Activated CD8-positive, alpha-beta T cell treated with anti-CD3 and anti-CD28 coated beads for 36 hours (primary cell): Measurements from ENCODE around the gene BICC1. TPM values are rescaled to one million over a fixed set of nuclear protein-coding genes. Genes with fewer than 3 reads are reported as not detected.

ENCODE experiments used
- ATAC-seq: fragments of 200-7000 bp; cut with Tn5 transposase; one replicate; pipeline ENCODE4 v1.10.0; 2021; ENCODE audit warnings: mild to moderate bottlenecking, moderate library complexity
- CTCF ChIA-PET: fragments of 350-600 bp; sonication (Branson Sonifier 250); formaldehyde crosslinking; loops from one replicate; lab custom pipeline; 2021; ENCODE audit warnings: antibody characterized with exemption; lab: Charles Lee
- POLR2A ChIA-PET: fragments of 350-600 bp; sonication (Branson Sonifier 250); formaldehyde crosslinking; loops from one replicate; lab custom pipeline; 2021; ENCODE audit warnings: antibody characterized with exemption; lab: Charles Lee
- DNase-seq: peaks from one replicate; pipeline ENCODE4 v3.0.0-alpha.2; 2020
- H3K27ac Mint-ChIP-seq: one replicate; pipeline ENCODE4 v1.8.0; 2021; ENCODE audit warnings: mild to moderate bottlenecking, mixed read lengths
- H3K27me3 Mint-ChIP-seq: one replicate; pipeline ENCODE4 v1.8.0; 2021; ENCODE audit warnings: mixed read lengths
- H3K36me3 Mint-ChIP-seq: one replicate; pipeline ENCODE4 v1.8.0; 2021; ENCODE audit warnings: low read depth, mixed read lengths
- H3K4me1 Mint-ChIP-seq: one replicate; pipeline ENCODE4 v1.8.0; 2021; ENCODE audit warnings: low read depth, mixed read lengths
- H3K4me3 Mint-ChIP-seq: one replicate; pipeline ENCODE4 v1.8.0; 2021; ENCODE audit warnings: mild to moderate bottlenecking, moderate library complexity, mixed read lengths
- H3K9me3 Mint-ChIP-seq: one replicate; pipeline ENCODE4 v1.8.0; 2021; ENCODE audit warnings: mixed read lengths
- CTCF ChIP-seq: fragments of 200-600 bp; IDR thresholded peaks from one replicate; pipeline ENCODE4 v1.8.0; 2022; ENCODE audit warnings: antibody characterized with exemption, mild to moderate bottlenecking
- intact Hi-C: fragments of 100-400 bp; cut with micrococcal nuclease; formaldehyde crosslinking; loops from one replicate; pipeline ENCODE4 v1.10.0; 2022
- total RNA-seq, 2 experiments: library from RNA; stranded (reverse); gene quantifications; one replicate each; pipeline ENCODE4 v1.2.3, GENCODE V29; 2021

BICC1 gene
- total RNA-seq, 2 experiments from 2014 or later = not detected

GRCh38 chr10:58578366-58578765 lies 65.7 kb downstream of the BICC1 start:
- H3K36me3 Mint-ChIP-seq = no peaks in the 10 kb centered on the region
- TF ChIP-seq CTCF = no peak
- H3K9me3 Mint-ChIP-seq = no peaks in the 10 kb centered on the region
- ChIA-PET CTCF (no interaction called here), POLR2A (no interaction called here)
- intact Hi-C loops = no loop called here
- ATAC-seq (no peak), DNase-seq (no peak)
- no peak overlapping the region for H3K27ac Mint-ChIP-seq
- H3K4me1 Mint-ChIP-seq = no peaks in the 10 kb centered on the region
- no peak overlapping the region for H3K4me3 Mint-ChIP-seq
- H3K27me3 Mint-ChIP-seq = peaks cover 2% of the 10 kb centered on the region

GRCh38 chr10:58579011-58579655 lies 66.5 kb downstream of the BICC1 start:
- DNase-seq (no peak), ATAC-seq (no peak)
- Mint-ChIP-seq H3K4me1 (no peaks in the 10 kb centered on the region), H3K27me3 (peaks cover 2% of the 10 kb centered on the region), H3K4me3 (no peak overlapping the region), H3K27ac (no peak overlapping the region), H3K9me3 (no peaks in the 10 kb centered on the region), H3K36me3 (no peaks in the 10 kb centered on the region)
- CTCF ChIA-PET = interaction anchor here (0.6 to 1.0 kb wide), 2 partner anchors 49 to 1264 kb away, joined by 3 to 4 read pairs; no protein-coding TSS in a partner anchor
- POLR2A ChIA-PET = no interaction called here
- no peak for TF ChIP-seq CTCF
- intact Hi-C loops = no loop called here

- POLR2A ChIA-PET = no interaction called here
- no peak for ATAC-seq
- CTCF ChIA-PET = no interaction called here
- H3K9me3 Mint-ChIP-seq = no peaks in the 10 kb centered on the region
- H3K4me1 Mint-ChIP-seq = no peaks in the 10 kb centered on the region
- intact Hi-C loops = no loop called here
- no peak for DNase-seq
- H3K4me3 Mint-ChIP-seq = no peak overlapping the region
- peaks cover 1% of the 10 kb centered on the region for H3K27me3 Mint-ChIP-seq
- no peak overlapping the region for H3K27ac Mint-ChIP-seq
- no peak for TF ChIP-seq CTCF
- no peaks in the 10 kb centered on the region for H3K36me3 Mint-ChIP-seq
Measured at GRCh38 chr10:58582045-58582444, 69.4 kb downstream of the BICC1 start.

- Mint-ChIP-seq H3K4me1 (no peaks in the 10 kb centered on the region), H3K27me3 (peaks cover 7% of the 10 kb centered on the region), H3K9me3 (no peaks in the 10 kb centered on the region), H3K36me3 (no peaks in the 10 kb centered on the region), H3K27ac (no peak overlapping the region), H3K4me3 (no peak overlapping the region)
- intact Hi-C loops = no loop called here
- TF ChIP-seq CTCF = no peak
- ChIA-PET POLR2A (no interaction called here), CTCF (no interaction called here)
- ATAC-seq (no peak), DNase-seq (no peak)
Measured at GRCh38 chr10:58585435-58585834, 72.8 kb downstream of the BICC1 start.

GRCh38 chr10:58586282-58587245 lies 73.9 kb downstream of the BICC1 start:
- no peaks in the 10 kb centered on the region for H3K36me3 Mint-ChIP-seq
- no peaks in the 10 kb centered on the region for H3K9me3 Mint-ChIP-seq
- intact Hi-C loops = no loop called here
- H3K27me3 Mint-ChIP-seq = peaks cover 13% of the 10 kb centered on the region
- H3K27ac Mint-ChIP-seq = no peak overlapping the region
- CTCF ChIA-PET = interaction anchor here (1.6 kb wide), 1 partner anchor 55 kb away, joined by 4 read pairs; no protein-coding TSS in a partner anchor
- no peaks in the 10 kb centered on the region for H3K4me1 Mint-ChIP-seq
- H3K4me3 Mint-ChIP-seq = no peak overlapping the region
- no peak for DNase-seq
- TF ChIP-seq CTCF = no peak
- POLR2A ChIA-PET = no interaction called here
- no peak for ATAC-seq
